Measurements from ENCODE around the gene TOP2B.

TOP2B gene

GRCh38 chr3:25621087-25621486 lies 43.6 kb downstream of the TOP2B start:
- 100% methylated on average over 2 of the region's 2 CpGs for WGBS
- no peak overlapping the region for H2BK12ac ChIP-seq (ENCODE audit: low read length in 2 of 2)
- H3K27ac ChIP-seq (ENCODE audit: low read length, poor library complexity, severe bottlenecking): no peak overlapping the region
- H2AFZ ChIP-seq (ENCODE audit: low read depth, low read length): no peak overlapping the region
- no peak overlapping the region for H3K18ac ChIP-seq (ENCODE audit: low read depth in 1 of 2, low read length in 2 of 2)
- no peak overlapping the region for H4K8ac ChIP-seq (ENCODE audit: low read length)
- H2AK5ac ChIP-seq (ENCODE audit: low read length, severe bottlenecking): no peak overlapping the region
- no peak overlapping the region for H3K4me2 ChIP-seq (ENCODE audit: low read length, poor library complexity, severe bottlenecking)
- H3K4me1 ChIP-seq (ENCODE audit: control insufficient read depth, insufficient read depth, low read depth, low read length): no peaks in the 10 kb centered on the region
- H3K36me3 ChIP-seq (ENCODE audit: control insufficient read depth in 1 of 2, insufficient read depth in 2 of 2, low read depth in 1 of 2, low read length in 2 of 2): peaks cover 11 to 90% of the 10 kb centered on the region in 2 experiments
- H3K9me3 ChIP-seq (ENCODE audit: control insufficient read depth, low read length): no peaks in the 10 kb centered on the region
- H3K4me3 ChIP-seq (ENCODE audit: insufficient read depth in 1 of 2, low read depth in 1 of 2, low read length in 2 of 2): no peak overlapping the region
- H2BK15ac ChIP-seq (ENCODE audit: low read depth, poor library complexity, severe bottlenecking): no peak overlapping the region
- H3K9ac ChIP-seq (ENCODE audit: low read length): no peak overlapping the region
- H3K27me3 ChIP-seq (ENCODE audit: control insufficient read depth in 1 of 2, insufficient read depth in 1 of 2, low read length in 2 of 2): no peaks in the 10 kb centered on the region
- H3K23ac ChIP-seq (ENCODE audit: low read length in 2 of 2): no peak overlapping the region
- H2BK5ac ChIP-seq (ENCODE audit: low read depth, low read length, poor library complexity, severe bottlenecking): no peak overlapping the region
- no peak for DNase-seq
- H3K14ac ChIP-seq (ENCODE audit: low read length in 2 of 2): no peak overlapping the region
- H3K79me1 ChIP-seq (replicated peaks; ENCODE audit: low read length, poor library complexity, severe bottlenecking): peaks cover 2% of the 10 kb centered on the region
- no peak overlapping the region for H2BK120ac ChIP-seq (ENCODE audit: low read depth, low read length)
- no peak overlapping the region for H3K4ac ChIP-seq (ENCODE audit: low read depth in 1 of 2, low read length in 2 of 2)
- no peak overlapping the region for H4K91ac ChIP-seq (ENCODE audit: low read length)

- no peak overlapping the region for H3K23ac ChIP-seq (ENCODE audit: low read length in 2 of 2)
- H2BK120ac ChIP-seq (ENCODE audit: low read depth, low read length): no peak overlapping the region
- no peak for DNase-seq
- H4K8ac ChIP-seq (ENCODE audit: low read length): no peak overlapping the region
- H3K36me3 ChIP-seq (ENCODE audit: control insufficient read depth in 1 of 2, insufficient read depth in 2 of 2, low read depth in 1 of 2, low read length in 2 of 2): peaks cover 11 to 89% of the 10 kb centered on the region in 2 experiments
- no peak overlapping the region for H3K4me3 ChIP-seq (ENCODE audit: insufficient read depth in 1 of 2, low read depth in 1 of 2, low read length in 2 of 2)
- H2BK5ac ChIP-seq (ENCODE audit: low read depth, low read length, poor library complexity, severe bottlenecking): no peak overlapping the region
- H3K18ac ChIP-seq (ENCODE audit: low read depth in 1 of 2, low read length in 2 of 2): no peak overlapping the region
- no peaks in the 10 kb centered on the region for H3K27me3 ChIP-seq (ENCODE audit: control insufficient read depth in 1 of 2, insufficient read depth in 1 of 2, low read length in 2 of 2)
- no peak overlapping the region for H3K27ac ChIP-seq (ENCODE audit: low read length, poor library complexity, severe bottlenecking)
- H3K14ac ChIP-seq (ENCODE audit: low read length in 2 of 2): no peak overlapping the region
- 97% methylated on average over 4 of the region's 5 CpGs for WGBS
- no peaks in the 10 kb centered on the region for H3K4me1 ChIP-seq (ENCODE audit: control insufficient read depth, insufficient read depth, low read depth, low read length)
- no peak overlapping the region for H3K9ac ChIP-seq (ENCODE audit: low read length)
- no peak overlapping the region for H2BK15ac ChIP-seq (ENCODE audit: low read depth, poor library complexity, severe bottlenecking)
- H3K4ac ChIP-seq (ENCODE audit: low read depth in 1 of 2, low read length in 2 of 2): no peak overlapping the region
- peaks cover 2% of the 10 kb centered on the region for H3K79me1 ChIP-seq (replicated peaks; ENCODE audit: low read length, poor library complexity, severe bottlenecking)
- no peak overlapping the region for H3K4me2 ChIP-seq (ENCODE audit: low read length, poor library complexity, severe bottlenecking)
- H2AK5ac ChIP-seq (ENCODE audit: low read length, severe bottlenecking): no peak overlapping the region
- no peak overlapping the region for H2AFZ ChIP-seq (ENCODE audit: low read depth, low read length)
- no peak overlapping the region for H2BK12ac ChIP-seq (ENCODE audit: low read length in 2 of 2)
- no peaks in the 10 kb centered on the region for H3K9me3 ChIP-seq (ENCODE audit: control insufficient read depth, low read length)
- H4K91ac ChIP-seq (ENCODE audit: low read length): no peak overlapping the region
Observed at GRCh38 chr3:25620493-25620892, 44.2 kb downstream of the TOP2B start.

DNA sequence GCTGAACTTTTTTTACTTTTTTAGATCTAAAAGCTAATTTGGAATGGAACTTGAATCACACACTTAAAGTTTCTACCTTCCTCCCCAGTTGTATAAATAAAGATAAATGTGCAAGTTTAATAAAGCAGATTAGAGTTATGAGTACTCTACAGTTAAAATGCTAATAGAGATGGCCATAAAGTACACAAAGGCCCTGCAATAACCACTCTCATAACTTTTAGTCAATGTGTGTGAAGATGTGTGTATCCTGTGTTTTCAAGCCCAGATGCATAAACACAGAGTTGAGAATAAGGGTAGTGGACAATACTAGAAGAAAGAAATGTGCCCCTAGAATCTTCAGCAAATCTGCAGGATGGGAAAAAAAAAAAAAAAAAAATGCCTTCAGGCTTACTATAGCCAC lies 45.3 kb downstream of the TOP2B start:
- no peak overlapping the region for H3K23ac ChIP-seq (ENCODE audit: low read length in 2 of 2)
- no peak overlapping the region for H2BK12ac ChIP-seq (ENCODE audit: low read length in 2 of 2)
- H3K4ac ChIP-seq (ENCODE audit: low read depth in 1 of 2, low read length in 2 of 2): no peak overlapping the region
- no peak overlapping the region for H3K4me2 ChIP-seq (ENCODE audit: low read length, poor library complexity, severe bottlenecking)
- H2AK5ac ChIP-seq (ENCODE audit: low read length, severe bottlenecking): no peak overlapping the region
- no peak overlapping the region for H2BK15ac ChIP-seq (ENCODE audit: low read depth, poor library complexity, severe bottlenecking)
- DNase-seq: no peak
- no peak overlapping the region for H4K8ac ChIP-seq (ENCODE audit: low read length)
- H3K4me1 ChIP-seq (ENCODE audit: control insufficient read depth, insufficient read depth, low read depth, low read length): no peaks in the 10 kb centered on the region
- no peak overlapping the region for H3K14ac ChIP-seq (ENCODE audit: low read length in 2 of 2)
- peaks cover 11 to 89% of the 10 kb centered on the region in 2 experiments for H3K36me3 ChIP-seq (ENCODE audit: control insufficient read depth in 1 of 2, insufficient read depth in 2 of 2, low read depth in 1 of 2, low read length in 2 of 2)
- H4K91ac ChIP-seq (ENCODE audit: low read length): no peak overlapping the region
- no peak overlapping the region for H2BK120ac ChIP-seq (ENCODE audit: low read depth, low read length)
- no peak overlapping the region for H3K27ac ChIP-seq (ENCODE audit: low read length, poor library complexity, severe bottlenecking)
- H3K4me3 ChIP-seq (ENCODE audit: insufficient read depth in 1 of 2, low read depth in 1 of 2, low read length in 2 of 2): no peak overlapping the region
- no peak overlapping the region for H2AFZ ChIP-seq (ENCODE audit: low read depth, low read length)
- H3K27me3 ChIP-seq (ENCODE audit: control insufficient read depth in 1 of 2, insufficient read depth in 1 of 2, low read length in 2 of 2): no peaks in the 10 kb centered on the region
- no peak overlapping the region for H3K9ac ChIP-seq (ENCODE audit: low read length)
- H3K9me3 ChIP-seq (ENCODE audit: control insufficient read depth, low read length): no peaks in the 10 kb centered on the region
- H3K79me1 ChIP-seq (replicated peaks; ENCODE audit: low read length, poor library complexity, severe bottlenecking): peaks cover 2% of the 10 kb centered on the region
- no peak overlapping the region for H2BK5ac ChIP-seq (ENCODE audit: low read depth, low read length, poor library complexity, severe bottlenecking)
- H3K18ac ChIP-seq (ENCODE audit: low read depth in 1 of 2, low read length in 2 of 2): no peak overlapping the region

GRCh38 chr3:25618028-25618427 lies 46.7 kb downstream of the TOP2B start:
- Histone ChIP-seq H2BK120ac (ENCODE audit: low read depth, low read length) (no peak overlapping the region), H3K4me2 (ENCODE audit: low read length, poor library complexity, severe bottlenecking) (no peak overlapping the region), H3K18ac (ENCODE audit: low read depth in 1 of 2, low read length in 2 of 2) (no peak overlapping the region), H3K4me3 (ENCODE audit: insufficient read depth in 1 of 2, low read depth in 1 of 2, low read length in 2 of 2) (no peak overlapping the region), H2AK5ac (ENCODE audit: low read length, severe bottlenecking) (no peak overlapping the region), H3K79me1 (replicated peaks; ENCODE audit: low read length, poor library complexity, severe bottlenecking) (peaks cover 2% of the 10 kb centered on the region), H3K4me1 (ENCODE audit: control insufficient read depth, insufficient read depth, low read depth, low read length) (no peaks in the 10 kb centered on the region), H4K8ac (ENCODE audit: low read length) (no peak overlapping the region), H3K9me3 (ENCODE audit: control insufficient read depth, low read length) (no peaks in the 10 kb centered on the region), H4K91ac (ENCODE audit: low read length) (no peak overlapping the region), H2AFZ (ENCODE audit: low read depth, low read length) (no peak overlapping the region), H3K9ac (ENCODE audit: low read length) (no peak overlapping the region), H2BK5ac (ENCODE audit: low read depth, low read length, poor library complexity, severe bottlenecking) (no peak overlapping the region), H2BK12ac (ENCODE audit: low read length in 2 of 2) (no peak overlapping the region), H2BK15ac (ENCODE audit: low read depth, poor library complexity, severe bottlenecking) (no peak overlapping the region), H3K27ac (ENCODE audit: low read length, poor library complexity, severe bottlenecking) (no peak overlapping the region), H3K23ac (ENCODE audit: low read length in 2 of 2) (no peak overlapping the region), H3K27me3 (ENCODE audit: control insufficient read depth in 1 of 2, insufficient read depth in 1 of 2, low read length in 2 of 2) (no peaks in the 10 kb centered on the region), H3K4ac (ENCODE audit: low read depth in 1 of 2, low read length in 2 of 2) (no peak overlapping the region), H3K36me3 (ENCODE audit: control insufficient read depth in 1 of 2, insufficient read depth in 2 of 2, low read depth in 1 of 2, low read length in 2 of 2) (peaks cover 11 to 89% of the 10 kb centered on the region in 2 experiments), H3K14ac (ENCODE audit: low read length in 2 of 2) (no peak overlapping the region)
- DNase-seq: no peak
